SU-DHL-6 (cell line): Measurements from ENCODE around the gene TMEM60.

Experiments used
- CTCF ChIP-seq: fragments of 200-600 bp; sonication (generic); IDR thresholded peaks from one replicate; pipeline ENCODE4 v1.5.1; 2017; ENCODE audit warnings: antibody characterized with exemption, mild to moderate bottlenecking, low read length, moderate library complexity; ENCODE audit not compliant: insufficient read depth, poor library complexity, severe bottlenecking
- EZH2phosphoT487 ChIP-seq: fragments of 200-600 bp; sonication (generic), shearing (Covaris generic); conservative IDR thresholded peaks from 2 replicates; pipeline ENCODE4 v1.6.1; 2018; ENCODE audit warnings: mild to moderate bottlenecking, antibody characterized with exemption, low read length, moderate library complexity, mixed read lengths

DNA sequence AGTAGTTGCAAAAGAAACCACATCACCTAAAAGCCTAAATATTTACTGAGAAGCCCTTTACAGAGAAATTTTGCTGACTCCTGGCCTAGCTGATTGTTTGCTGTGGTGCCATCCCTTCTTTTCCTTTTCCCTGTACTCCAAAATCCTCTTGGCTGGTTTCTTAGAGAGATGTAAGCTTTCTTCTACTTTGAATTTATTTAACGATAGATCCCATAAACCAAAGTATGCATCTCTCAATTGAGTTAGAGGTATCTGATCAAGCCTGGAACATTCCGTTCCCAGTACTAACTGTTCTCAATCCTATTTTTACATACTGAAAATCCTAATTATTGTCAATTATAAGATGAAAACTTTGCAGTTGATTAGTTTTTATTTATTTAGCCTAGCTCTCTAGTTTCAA lies 6.3 kb downstream of the TMEM60 start:
- TF ChIP-seq CTCF (no peak), EZH2phosphoT487 (no peak)
